GM12865 (cell line): ENCODE data around the gene SDHAF3.
"Not testable (repeated sequence)": the region's sequence is repeated elsewhere in the genome, so short reads cannot be mapped to it uniquely, and the experiment has no call there.

ENCODE experiments used
- DNase-seq: peaks from one replicate; pipeline ENCODE4 v3.0.0; 2010; ENCODE audit warnings: low read depth
- H3K4me3 ChIP-seq: 2 replicates; pipeline ENCODE4 v1.5.1; 2011; ENCODE audit warnings: mild to moderate bottlenecking, low read depth, low read length, control low read depth
- CTCF ChIP-seq: IDR thresholded peaks from 2 replicates; pipeline ENCODE4 v1.5.1; 2011; ENCODE audit warnings: low read length, control low read depth, low read depth, inconsistent platforms; ENCODE audit not compliant: insufficient read depth; ENCODE audit errors: missing control alignments

The SDHAF3 gene

GRCh38 chr7:97120713-97121457, 3.4 kb downstream of the SDHAF3 start:
- no peak for DNase-seq
- no peak for TF ChIP-seq CTCF
- no peak overlapping the region for H3K4me3 ChIP-seq

DNA sequence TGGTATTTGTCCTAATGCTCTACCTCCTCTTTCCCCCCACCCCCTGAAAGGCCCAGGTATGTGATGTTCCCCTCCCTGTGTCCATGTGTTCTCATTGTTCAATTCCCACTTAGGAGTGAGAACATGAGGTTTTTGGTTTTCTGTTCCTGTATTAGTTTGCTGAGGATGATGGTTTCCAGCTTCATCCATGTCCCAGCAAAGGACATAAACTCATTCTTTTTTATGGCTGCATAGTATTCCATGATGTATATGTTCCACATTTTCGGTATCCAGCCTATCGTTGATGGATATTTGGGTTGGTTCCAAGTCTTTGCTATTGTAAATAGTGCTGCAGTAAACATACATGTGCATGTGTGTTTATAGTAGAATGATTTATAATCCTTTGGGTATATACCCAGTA, 5.6 kb downstream of the SDHAF3 start:
- H3K4me3 ChIP-seq, DNase-seq: not testable (repeated sequence)

- no peak overlapping the region for H3K4me3 ChIP-seq
- no peak for DNase-seq
- no peak for TF ChIP-seq CTCF
Observed at GRCh38 chr7:97126483-97127171, 9.1 kb downstream of the SDHAF3 start.

GRCh38 chr7:97128736-97129135, 11.2 kb downstream of the SDHAF3 start:
- no peak for DNase-seq
- H3K4me3 ChIP-seq: no peak overlapping the region
- no peak for TF ChIP-seq CTCF

- no peak for DNase-seq
- TF ChIP-seq CTCF: no peak
Observed at GRCh38 chr7:97130417-97131139, 13.1 kb downstream of the SDHAF3 start.

GRCh38 chr7:97133159-97133558, 15.7 kb downstream of the SDHAF3 start:
- H3K4me3 ChIP-seq: no peak overlapping the region
- DNase-seq: no peak
- TF ChIP-seq CTCF: no peak

More at GRCh38 chr7:97130417-97131139, 13.1 kb downstream of the SDHAF3 start:
- H3K4me3 ChIP-seq: no peak overlapping the region

- H3K4me3 ChIP-seq: no peak overlapping the region
- no peak for DNase-seq
- no peak for TF ChIP-seq CTCF
Observed at GRCh38 chr7:97138830-97139229, 21.3 kb downstream of the SDHAF3 start.
